Inferior parietal cortex (tissue), 1 donor: ENCODE measurements around the gene SLC27A6.
A peak's percentile ranks its signal among the peaks of the same experiment; 100 is the strongest.

Source experiments
- DNase-seq: peaks from one replicate; pipeline ENCODE4 v3.0.0-alpha.2; 2016; ENCODE audit errors: extremely low spot score

Gene SLC27A6

DNA sequence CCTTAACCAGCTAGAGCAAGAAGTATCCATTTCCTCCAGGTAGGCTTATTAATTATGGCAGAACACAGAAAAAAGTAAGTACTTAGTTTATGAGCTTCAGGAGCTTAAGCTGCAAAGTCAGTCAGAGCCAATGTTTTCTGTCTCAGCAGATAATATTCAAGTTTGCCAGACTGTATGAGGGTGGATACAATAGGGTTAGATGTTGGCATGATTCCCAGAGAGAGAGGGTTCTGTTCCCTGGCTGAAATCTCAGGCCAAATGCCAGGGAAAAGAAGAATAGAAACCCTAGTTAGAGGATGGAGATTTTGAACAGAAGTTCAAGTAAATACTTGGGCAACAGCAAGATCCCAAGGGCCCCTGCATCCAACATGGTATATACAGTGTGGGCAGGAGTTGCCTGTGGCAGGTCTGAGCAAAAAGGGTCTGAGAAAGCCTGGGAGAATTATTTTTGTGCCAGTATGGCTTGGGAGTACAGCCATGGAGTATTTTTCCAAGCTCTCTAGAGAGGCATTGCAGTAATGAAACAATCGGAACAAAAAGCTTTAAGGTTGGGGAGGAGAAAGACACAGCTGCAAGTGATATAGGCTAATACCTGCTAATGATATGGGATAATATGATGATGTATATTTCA, 98.3 kb downstream of the SLC27A6 start:
- peak; percentile 52 for DNase-seq

DNA sequence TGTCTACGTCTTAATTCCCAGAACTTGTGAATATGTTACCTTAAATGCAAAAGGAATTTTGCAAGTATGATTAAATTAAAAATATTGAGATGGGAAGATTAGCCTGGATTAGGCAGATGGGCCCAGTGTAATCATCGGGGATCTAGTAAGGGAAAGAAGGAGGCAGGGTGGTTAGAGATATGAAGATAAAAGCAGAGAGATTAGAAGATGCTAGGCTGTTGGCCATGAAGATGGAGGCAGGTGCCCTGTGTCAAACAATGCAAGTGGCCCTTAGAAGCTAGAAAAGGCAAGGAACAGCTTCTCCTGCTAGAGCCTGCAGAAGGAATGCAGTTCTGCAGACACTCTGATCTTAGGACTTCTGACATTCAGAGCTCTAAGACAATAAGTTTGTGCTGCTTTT, 100.4 kb downstream of the SLC27A6 start:
- DNase-seq: no peak

DNA sequence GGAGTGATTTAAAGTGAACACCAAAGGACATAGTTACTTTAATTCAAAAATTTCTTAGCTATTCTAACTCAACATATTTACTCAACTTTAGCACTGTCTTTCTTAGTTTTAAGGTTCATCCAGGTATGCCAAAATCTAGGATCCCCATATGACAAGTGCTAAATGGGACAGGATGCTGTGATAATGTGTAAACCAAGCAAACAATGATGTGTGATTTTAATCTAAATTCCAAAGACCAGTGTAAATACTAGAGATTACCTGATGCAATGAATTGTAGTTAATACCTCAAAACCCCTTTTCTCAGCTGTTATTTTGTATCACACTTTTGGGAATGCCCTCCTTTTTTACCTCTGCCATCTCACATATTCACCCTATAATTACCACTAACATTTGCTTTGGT, 102.5 kb downstream of the SLC27A6 start:
- no peak for DNase-seq

GRCh38 chr5:129069292-129069691, 104.0 kb downstream of the SLC27A6 start:
- DNase-seq: no peak

DNA sequence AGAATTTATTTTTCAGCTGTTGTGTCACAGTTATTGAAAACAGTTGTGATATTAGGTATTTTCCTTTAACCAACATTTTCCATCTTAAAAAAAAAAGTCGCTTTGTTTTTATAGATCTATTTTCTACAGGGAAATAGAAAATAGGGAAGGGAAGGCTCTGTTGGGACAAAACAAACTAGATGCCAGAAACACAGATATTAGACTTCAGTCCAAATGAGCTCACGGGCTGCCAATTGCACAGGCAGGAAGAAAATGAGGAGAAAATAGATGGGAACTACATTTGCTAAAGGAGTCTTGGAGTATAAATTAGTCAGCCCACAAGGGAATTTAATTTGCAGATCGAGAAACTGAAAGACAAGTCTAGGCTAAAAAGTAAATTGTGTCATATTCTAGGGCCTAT, 107.8 kb downstream of the SLC27A6 start:
- DNase-seq: no peak

DNA sequence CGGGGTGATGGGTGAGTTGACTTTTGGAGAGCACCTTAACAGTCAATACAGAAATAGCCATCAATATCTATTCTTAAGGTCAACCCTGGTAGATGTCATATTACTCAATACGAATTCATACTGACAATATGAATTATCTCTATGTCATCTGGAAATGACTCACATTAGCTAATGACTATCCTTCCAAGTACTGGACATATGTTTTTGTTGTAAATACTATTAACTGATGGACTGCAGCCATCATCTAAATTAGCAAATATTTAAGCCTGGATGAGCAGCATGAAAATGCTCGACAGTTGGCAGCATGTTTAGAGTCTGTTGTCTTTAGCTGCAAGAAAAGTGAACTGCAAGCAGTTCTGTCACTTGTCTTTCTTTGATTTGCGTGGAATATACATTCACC, 109.6 kb downstream of the SLC27A6 start:
- no peak for DNase-seq

GRCh38 chr5:129077433-129078075, 112.3 kb downstream of the SLC27A6 start:
- no peak for DNase-seq

- no peak for DNase-seq
These were observed 113.0 kb downstream of the SLC27A6 start for GRCh38 chr5:129078247-129078646.

DNA sequence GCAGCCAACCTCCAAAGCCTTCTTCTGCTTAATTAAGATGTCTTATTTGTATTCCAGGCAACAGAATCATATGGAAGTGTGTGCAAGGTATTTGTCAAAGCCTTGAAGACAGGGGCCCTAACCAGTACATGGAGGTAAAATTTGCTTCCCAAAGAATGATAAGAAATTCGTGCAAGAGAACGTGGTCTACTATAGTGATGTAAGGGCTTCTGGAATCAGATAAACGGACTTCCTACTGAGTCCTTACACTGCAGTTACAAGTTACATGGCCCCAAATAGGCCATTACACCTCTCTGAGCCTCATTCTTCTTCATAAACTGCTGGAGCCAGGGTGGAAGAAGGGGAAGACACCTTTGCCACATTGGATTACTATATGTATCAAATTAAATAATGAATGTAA, 113.4 kb downstream of the SLC27A6 start:
- no peak for DNase-seq

- no peak for DNase-seq
These were observed 114.2 kb downstream of the SLC27A6 start for GRCh38 chr5:129079496-129079895.

DNA sequence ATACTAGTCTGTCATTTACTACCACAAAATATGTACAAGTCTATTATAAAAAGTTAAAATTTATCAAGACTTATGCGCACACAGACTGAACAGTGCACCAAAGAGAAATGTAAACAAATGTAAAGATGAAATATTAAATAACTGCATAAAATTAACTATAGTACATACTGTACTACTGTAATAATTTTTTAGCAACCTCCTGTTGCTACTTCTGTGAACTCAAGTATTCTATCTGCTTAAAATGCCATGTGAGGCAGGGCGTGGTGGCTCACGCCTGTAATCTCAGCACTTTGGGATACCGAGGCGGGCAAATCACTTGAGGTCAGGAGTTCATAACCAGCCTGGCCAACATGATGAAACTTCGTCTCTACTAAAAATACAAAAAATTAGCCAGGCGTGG, 115.5 kb downstream of the SLC27A6 start:
- DNase-seq: no peak

GRCh38 chr5:129082225-129083136, 117.2 kb downstream of the SLC27A6 start:
- no peak for DNase-seq
